ENCODE measurements around the gene ETFA. TPM values are rescaled to one million over a fixed set of nuclear protein-coding genes. Genes with fewer than 3 reads are reported as not detected.

ETFA gene
- total and polyA plus RNA-seq, 2 experiments from 2014 or later: 175 to 185 TPM

DNA sequence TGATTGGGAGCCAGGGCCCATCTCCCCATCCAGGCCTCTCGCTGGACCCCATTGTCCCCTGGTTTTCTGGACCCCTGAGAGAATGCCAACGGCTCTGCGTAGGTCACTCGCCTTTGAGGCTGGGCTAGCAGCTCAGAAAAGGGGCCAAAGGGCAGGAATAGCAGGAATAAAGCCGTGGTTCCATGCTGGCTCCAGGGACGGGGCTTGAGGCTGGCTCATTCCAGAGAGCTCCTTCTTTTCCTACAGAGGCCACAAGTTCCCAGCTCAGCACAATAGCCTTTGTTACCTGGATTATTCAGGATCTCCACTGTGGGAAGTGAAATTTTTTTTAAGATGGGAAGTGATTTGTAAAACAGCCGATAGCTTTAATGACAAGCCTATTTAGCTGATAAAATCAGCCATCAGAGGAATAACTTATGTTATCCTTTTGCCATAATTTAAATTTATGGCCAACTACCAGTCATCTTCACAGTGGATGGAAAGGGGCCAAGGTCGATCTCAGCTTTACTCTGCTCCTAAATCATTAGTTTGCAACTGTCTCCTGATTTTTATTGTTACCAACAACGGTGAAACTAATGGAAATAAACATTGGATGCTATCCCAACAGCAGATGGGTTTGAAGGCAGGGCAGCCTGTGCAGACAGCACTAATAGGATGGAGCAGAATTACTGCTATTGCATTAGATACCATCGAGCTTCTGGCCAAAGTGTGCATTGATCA, 127.2 kb downstream of the ETFA start:
- no peak overlapping the region for H2AFZ ChIP-seq
- H3K27ac ChIP-seq: no peak overlapping the region
- no peak for DNase-seq (ENCODE audit: low spot score)
- H3K9me3 ChIP-seq (ENCODE audit: low read depth): no peaks in the 10 kb centered on the region
- WGBS (ENCODE audit: low lambda C conversion rate, missing lambda C conversion rate): 66% methylated on average over 10 of the region's 10 CpGs
- no peaks in the 10 kb centered on the region for H3K36me3 ChIP-seq (replicated peaks; ENCODE audit: insufficient read depth, low read depth)
- no peaks in the 10 kb centered on the region for H4K20me1 ChIP-seq (ENCODE audit: insufficient read depth, poor library complexity, severe bottlenecking)
- no peak overlapping the region for H3K4me3 ChIP-seq
- H3K4me2 ChIP-seq: no peak overlapping the region
- H3K27me3 ChIP-seq: peaks cover 6% of the 10 kb centered on the region
- no peaks in the 10 kb centered on the region for H3K9me2 ChIP-seq (replicated peaks; ENCODE audit: insufficient read depth)
- H3K79me2 ChIP-seq: no peaks in the 10 kb centered on the region
- TF ChIP-seq EZH2phosphoT487 (IDR thresholded peaks at IDR 0.05; ENCODE audit: low read depth, severe bottlenecking, unreplicated experiment) (no peak), EZH2 (IDR thresholded peaks at IDR 0.05; ENCODE audit: borderline replicate concordance) (no peak)
- TF ChIP-seq, protein P1, sequence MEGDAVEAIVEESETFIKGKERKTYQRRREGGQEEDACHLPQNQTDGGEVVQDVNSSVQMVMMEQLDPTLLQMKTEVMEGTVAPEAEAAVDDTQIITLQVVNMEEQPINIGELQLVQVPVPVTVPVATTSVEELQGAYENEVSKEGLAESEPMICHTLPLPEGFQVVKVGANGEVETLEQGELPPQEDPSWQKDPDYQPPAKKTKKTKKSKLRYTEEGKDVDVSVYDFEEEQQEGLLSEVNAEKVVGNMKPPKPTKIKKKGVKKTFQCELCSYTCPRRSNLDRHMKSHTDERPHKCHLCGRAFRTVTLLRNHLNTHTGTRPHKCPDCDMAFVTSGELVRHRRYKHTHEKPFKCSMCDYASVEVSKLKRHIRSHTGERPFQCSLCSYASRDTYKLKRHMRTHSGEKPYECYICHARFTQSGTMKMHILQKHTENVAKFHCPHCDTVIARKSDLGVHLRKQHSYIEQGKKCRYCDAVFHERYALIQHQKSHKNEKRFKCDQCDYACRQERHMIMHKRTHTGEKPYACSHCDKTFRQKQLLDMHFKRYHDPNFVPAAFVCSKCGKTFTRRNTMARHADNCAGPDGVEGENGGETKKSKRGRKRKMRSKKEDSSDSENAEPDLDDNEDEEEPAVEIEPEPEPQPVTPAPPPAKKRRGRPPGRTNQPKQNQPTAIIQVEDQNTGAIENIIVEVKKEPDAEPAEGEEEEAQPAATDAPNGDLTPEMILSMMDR (IDR thresholded peaks at IDR 0.05; ENCODE audit: poor library complexity): no peak
- H3K4me1 ChIP-seq (ENCODE audit: insufficient read depth): no peaks in the 10 kb centered on the region

DNA sequence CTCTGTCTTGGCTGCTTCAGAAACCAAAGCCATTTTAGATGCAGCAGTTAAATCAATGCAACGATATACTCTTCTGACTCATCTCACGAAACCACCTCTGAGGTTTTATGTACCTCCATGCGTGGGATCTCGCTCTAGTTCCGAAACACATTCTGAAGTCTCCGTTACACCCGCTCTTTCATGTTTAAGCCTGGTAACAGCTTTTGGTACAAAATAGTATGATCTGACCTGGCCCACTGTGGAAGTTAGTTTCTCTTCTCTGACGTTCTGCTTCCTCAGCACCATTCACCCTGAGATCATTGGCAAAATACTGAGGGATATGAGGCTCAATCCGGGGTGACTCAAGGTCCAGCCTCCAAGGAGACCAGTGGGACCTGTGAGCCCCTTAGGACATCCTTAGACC, 129.6 kb downstream of the ETFA start:
- no peaks in the 10 kb centered on the region for H3K36me3 ChIP-seq (replicated peaks; ENCODE audit: insufficient read depth, low read depth)
- no peaks in the 10 kb centered on the region for H3K27me3 ChIP-seq
- no peak overlapping the region for H3K4me2 ChIP-seq
- DNase-seq (ENCODE audit: low spot score): no peak
- no peaks in the 10 kb centered on the region for H3K4me1 ChIP-seq (ENCODE audit: insufficient read depth)
- H3K9me2 ChIP-seq (replicated peaks; ENCODE audit: insufficient read depth): no peaks in the 10 kb centered on the region
- no peaks in the 10 kb centered on the region for H3K9me3 ChIP-seq (ENCODE audit: low read depth)
- no peak overlapping the region for H2AFZ ChIP-seq
- no peak overlapping the region for H3K4me3 ChIP-seq
- H3K27ac ChIP-seq: no peak overlapping the region
- TF ChIP-seq EZH2phosphoT487 (IDR thresholded peaks at IDR 0.05; ENCODE audit: low read depth, severe bottlenecking, unreplicated experiment) (no peak), EZH2 (IDR thresholded peaks at IDR 0.05; ENCODE audit: borderline replicate concordance) (no peak)
- TF ChIP-seq, protein P1 (IDR thresholded peaks at IDR 0.05; ENCODE audit: poor library complexity): no peak
- H3K79me2 ChIP-seq: no peaks in the 10 kb centered on the region
- H4K20me1 ChIP-seq (ENCODE audit: insufficient read depth, poor library complexity, severe bottlenecking): no peaks in the 10 kb centered on the region
- 93% methylated on average over 9 of the region's 9 CpGs for WGBS (ENCODE audit: low lambda C conversion rate, missing lambda C conversion rate)

DNA sequence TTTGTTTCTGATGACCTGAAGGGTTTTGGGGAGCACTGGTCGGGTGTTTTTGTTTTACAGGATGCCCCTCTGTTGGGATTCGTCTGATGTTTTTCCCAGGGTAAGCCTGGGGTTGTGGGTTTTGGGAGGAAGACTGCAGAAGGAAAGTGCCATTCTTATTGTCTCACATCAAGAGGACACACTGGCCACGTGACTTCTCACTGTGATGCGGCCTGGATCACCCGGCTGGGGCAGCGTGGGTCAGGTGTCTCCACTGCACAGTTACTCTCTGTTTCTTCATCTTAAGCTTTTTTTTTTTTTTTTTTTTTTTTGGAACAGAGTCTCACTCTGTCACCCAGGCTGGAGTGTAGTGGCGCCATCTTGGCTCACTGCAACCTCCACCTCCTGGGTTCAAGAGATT, 130.9 kb downstream of the ETFA start:
- H3K27ac ChIP-seq: no peak overlapping the region
- TF ChIP-seq EZH2 (IDR thresholded peaks at IDR 0.05; ENCODE audit: borderline replicate concordance) (no peak), EZH2phosphoT487 (IDR thresholded peaks at IDR 0.05; ENCODE audit: low read depth, severe bottlenecking, unreplicated experiment) (no peak)
- TF ChIP-seq, protein P1 (IDR thresholded peaks at IDR 0.05; ENCODE audit: poor library complexity): no peak
- no peak overlapping the region for H3K4me2 ChIP-seq
- H3K4me3 ChIP-seq: no peak overlapping the region
- H3K36me3 ChIP-seq (replicated peaks; ENCODE audit: insufficient read depth, low read depth): no peaks in the 10 kb centered on the region
- H4K20me1 ChIP-seq (ENCODE audit: insufficient read depth, poor library complexity, severe bottlenecking): no peaks in the 10 kb centered on the region
- no peak for DNase-seq (ENCODE audit: low spot score)
- no peak overlapping the region for H2AFZ ChIP-seq
- no peaks in the 10 kb centered on the region for H3K79me2 ChIP-seq
- 96% methylated on average over 7 of the region's 7 CpGs for WGBS (ENCODE audit: low lambda C conversion rate, missing lambda C conversion rate)
- H3K27me3 ChIP-seq: no peaks in the 10 kb centered on the region
- no peaks in the 10 kb centered on the region for H3K9me3 ChIP-seq (ENCODE audit: low read depth)
- H3K4me1 ChIP-seq (ENCODE audit: insufficient read depth): no peaks in the 10 kb centered on the region
- no peaks in the 10 kb centered on the region for H3K9me2 ChIP-seq (replicated peaks; ENCODE audit: insufficient read depth)

Measured in hepatocyte (in vitro differentiated cells).